SK-N-SH treated with all-trans-retinoic acid at 6 μM for 48 hours (cell line): Measurements from ENCODE around the gene GPR155.
"Not testable (repeated sequence)": the region's sequence is repeated elsewhere in the genome, so short reads cannot be mapped to it uniquely, and the experiment has no call there.

Experiments used
- ATAC-seq: fragments of 200-7000 bp; cut with Tn5 transposase; 3 replicates; pipeline ENCODE4 v1.9.1; 2020; ENCODE audit warnings: mild to moderate bottlenecking, moderate library complexity
- ARNTL ChIP-seq: fragments of 450-650 bp; formaldehyde crosslinking; IDR thresholded peaks from 2 replicates; pipeline ENCODE4 v1.5.0; 2020; ENCODE audit warnings: low read depth, mild to moderate bottlenecking, moderate library complexity, borderline replicate concordance
- BACH2 ChIP-seq: fragments of 250-450 bp; sonication (Bioruptor Pico); IDR thresholded peaks from 2 replicates; pipeline ENCODE4 v1.9.0; 2021; ENCODE audit warnings: mild to moderate bottlenecking, borderline replicate concordance
- CREB5 ChIP-seq: fragments of 250-450 bp; sonication (Bioruptor Pico); IDR thresholded peaks from 2 replicates; pipeline ENCODE4 v1.5.1; 2020; ENCODE audit warnings: low read depth, mild to moderate bottlenecking, moderate library complexity
- CSDC2 ChIP-seq: fragments of 250-450 bp; sonication (Bioruptor Pico); IDR thresholded peaks from 2 replicates; pipeline ENCODE4 v1.5.0; 2020; ENCODE audit warnings: mild to moderate bottlenecking, moderate library complexity
- GLIS3 ChIP-seq: fragments of 250-450 bp; sonication (Bioruptor Pico); IDR thresholded peaks from 2 replicates; pipeline ENCODE4 v1.5.0; 2020; ENCODE audit warnings: mild to moderate bottlenecking, moderate library complexity
- ISL1 ChIP-seq: fragments of 250-450 bp; sonication (Bioruptor Pico); IDR thresholded peaks from 2 replicates; pipeline ENCODE4 v2.1.2; 2022; ENCODE audit warnings: mild to moderate bottlenecking, moderate library complexity
- OSR1 ChIP-seq: fragments of 250-450 bp; sonication (Bioruptor Pico); IDR thresholded peaks from 2 replicates; pipeline ENCODE4 v1.8.0; 2022; ENCODE audit warnings: moderate library complexity, mild to moderate bottlenecking, inconsistent platforms
- PATZ1 ChIP-seq: fragments of 250-450 bp; sonication (Bioruptor Pico); IDR thresholded peaks from 2 replicates; pipeline ENCODE4 v1.8.0; 2020; ENCODE audit warnings: mild to moderate bottlenecking, moderate library complexity, borderline replicate concordance
- POU6F1 ChIP-seq: fragments of 250-450 bp; sonication (Bioruptor Pico); IDR thresholded peaks from 2 replicates; pipeline ENCODE4 v1.8.0; 2021; ENCODE audit warnings: low read depth, mild to moderate bottlenecking, moderate library complexity, borderline replicate concordance
- RARB ChIP-seq: fragments of 250-450 bp; sonication (Bioruptor Pico); IDR thresholded peaks from 2 replicates; pipeline ENCODE4 v1.8.0; 2021; ENCODE audit warnings: mild to moderate bottlenecking, moderate library complexity
- SNAI2 ChIP-seq: fragments of 250-450 bp; sonication (Bioruptor Pico); IDR thresholded peaks from 2 replicates; pipeline ENCODE4 v1.5.0; 2020; ENCODE audit warnings: mild to moderate bottlenecking, moderate library complexity
- TCF4 ChIP-seq: fragments of 250-450 bp; sonication (Bioruptor Pico); IDR thresholded peaks from 2 replicates; pipeline ENCODE4 v1.8.0; 2021; ENCODE audit warnings: mild to moderate bottlenecking, moderate library complexity, borderline replicate concordance
- TOX ChIP-seq: fragments of 250-450 bp; sonication (Bioruptor Pico); IDR thresholded peaks from 2 replicates; pipeline ENCODE4 v1.8.0; 2021; ENCODE audit warnings: mild to moderate bottlenecking, moderate library complexity, borderline replicate concordance
- TSHZ2 ChIP-seq: fragments of 250-450 bp; sonication (Bioruptor Pico); IDR thresholded peaks from 2 replicates; pipeline ENCODE4 v1.5.0; 2020; ENCODE audit warnings: mild to moderate bottlenecking, moderate library complexity
- ZC3H10 ChIP-seq: fragments of 250-450 bp; sonication (Bioruptor Pico); IDR thresholded peaks from 2 replicates; pipeline ENCODE4 v1.5.1; 2021; ENCODE audit warnings: mild to moderate bottlenecking, moderate library complexity
- ZFP3 ChIP-seq: fragments of 250-450 bp; sonication (Bioruptor Pico); IDR thresholded peaks from 2 replicates; pipeline ENCODE4 v1.5.0; 2020; ENCODE audit warnings: mild to moderate bottlenecking, moderate library complexity
- ZNF565 ChIP-seq: fragments of 450-650 bp; formaldehyde crosslinking; conservative IDR thresholded peaks from 2 replicates; pipeline ENCODE4 v1.5.0; 2020; ENCODE audit warnings: low read depth, mild to moderate bottlenecking, moderate library complexity

GPR155 gene

GRCh38 chr2:174428214-174428613 lies 58.6 kb downstream of the GPR155 start:
- TF ChIP-seq ISL1 (CRISPR knock-in tag) (no peak), ZNF565 (no peak), TOX (no peak), BACH2 (CRISPR knock-in tag) (no peak), RARB (CRISPR knock-in tag) (no peak), CREB5 (CRISPR knock-in tag) (no peak), OSR1 (CRISPR knock-in tag) (no peak), TCF4 (CRISPR knock-in tag) (no peak), GLIS3 (CRISPR knock-in tag) (no peak), ARNTL (CRISPR knock-in tag) (no peak), ZC3H10 (no peak), CSDC2 (no peak), ZFP3 (CRISPR knock-in tag) (no peak), SNAI2 (no peak), POU6F1 (CRISPR knock-in tag) (no peak), PATZ1 (no peak), TSHZ2 (no peak)
- ATAC-seq, result no peak

- no peak for ATAC-seq
- TF ChIP-seq CSDC2 (no peak), TCF4 (CRISPR knock-in tag) (no peak), ZC3H10 (no peak)
- TF ChIP-seq, all 23 proteins: peak for 0
These were observed 74.6 kb downstream of the GPR155 start for GRCh38 chr2:174412256-174412655.

- ATAC-seq, result not testable (repeated sequence)
These were observed 76.8 kb downstream of the GPR155 start for GRCh38 chr2:174410039-174410438.

- ATAC-seq, result no peak
- TF ChIP-seq ZNF565 (no peak), POU6F1 (CRISPR knock-in tag) (no peak), TSHZ2 (no peak)
These were observed 83.2 kb downstream of the GPR155 start for GRCh38 chr2:174403628-174404027.
